ENCODE data around the gene TMEM260. TPM values are rescaled to one million over a fixed set of nuclear protein-coding genes. Genes with fewer than 3 reads are reported as not detected.

The TMEM260 gene
- total and polyA plus RNA-seq, 2 experiments from 2014 or later = 13.3 to 22.9 TPM

GRCh38 chr14:56661478-56661877 lies 81.9 kb downstream of the TMEM260 start:
- Histone ChIP-seq H3K9me2 (ENCODE audit: insufficient read depth) (0 out of 2 replicates have a peak, but pooled peaks cover 2% of the 10 kb centered on the region), H3F3A (replicated peaks; ENCODE audit: low read depth) (no peaks in the 10 kb centered on the region), H3K4me2 (no peak overlapping the region), H2AFZ (no peak overlapping the region), H3K4me1 (ENCODE audit: insufficient read depth) (peaks cover 10% of the 10 kb centered on the region), H4K20me1 (replicated peaks; ENCODE audit: insufficient read depth) (no peaks in the 10 kb centered on the region), H3K27ac (ENCODE audit: low read depth) (no peak overlapping the region), H3K36me3 (ENCODE audit: insufficient read depth) (0 out of 2 replicates have a peak, but pooled peaks cover 6% of the 10 kb centered on the region), H3K27me3 (ENCODE audit: insufficient read depth) (no peaks in the 10 kb centered on the region), H3K79me2 (replicated peaks; ENCODE audit: insufficient read depth) (no peaks in the 10 kb centered on the region), H3K4me3 (no peak overlapping the region)
- Mint-ChIP-seq H3K9me3 (peaks cover 20% of the 10 kb centered on the region), H3K36me3 (ENCODE audit: low read depth) (peaks cover 20% of the 10 kb centered on the region), H3K27me3 (ENCODE audit: insufficient read depth, low read depth, poor library complexity) (peaks cover 11% of the 10 kb centered on the region), H3K4me1 (peaks cover 35% of the 10 kb centered on the region), H3K27ac (no peak overlapping the region), H3K4me3 (no peak overlapping the region)
- no peak for ATAC-seq
- TF ChIP-seq ETS1 (IDR thresholded peaks at IDR 0.05) = no peak
- TF ChIP-seq POLR2AphosphoS5 (IDR thresholded peaks at IDR 0.05; ENCODE audit: low read depth) = no peak
- no peak for TF ChIP-seq ZNF114 (CRISPR knock-in tag; IDR thresholded peaks at IDR 0.05)
- TF ChIP-seq CREB1 (CRISPR knock-in tag; IDR thresholded peaks at IDR 0.05; ENCODE audit: low read depth) = no peak
- no peak for TF ChIP-seq STAT1 (IDR thresholded peaks at IDR 0.05; ENCODE audit: unreplicated experiment)
- no peak for TF ChIP-seq EZH2phosphoT487 (IDR thresholded peaks at IDR 0.05; ENCODE audit: unreplicated experiment)
- no peak for TF ChIP-seq REST (IDR thresholded peaks at IDR 0.05; ENCODE audit: unreplicated experiment)
- TF ChIP-seq ZNF462 (CRISPR knock-in tag; IDR thresholded peaks at IDR 0.05) = no peak
- no peak for TF ChIP-seq CTCF (conservative IDR thresholded peaks at IDR 0.05; ENCODE audit: low read depth in 2 of 2)
- no peak for TF ChIP-seq EZH2 (IDR thresholded peaks at IDR 0.05; ENCODE audit: low read depth, unreplicated experiment)
- no peak for TF ChIP-seq ZNF331 (CRISPR knock-in tag; IDR thresholded peaks at IDR 0.05; ENCODE audit: low read depth)
- no peak for TF ChIP-seq JUNB (IDR thresholded peaks at IDR 0.05; ENCODE audit: unreplicated experiment)
- TF ChIP-seq NANOG (IDR thresholded peaks at IDR 0.05; ENCODE audit: borderline replicate concordance) = no peak
- no peak for DNase-seq (ENCODE audit: low spot score)
